Stimulated activated CD8-positive, alpha-beta memory T cell treated with anti-CD3 and anti-CD28 coated beads, Interleukin-4, amount 100 ng/mL, for 48 hours (primary cell): ENCODE results near the gene ASH1L.
"Not testable (repeated sequence)": the region's sequence is repeated elsewhere in the genome, so short reads cannot be mapped to it uniquely, and the experiment has no call there.

Experiments used
- DNase-seq: peaks from one replicate; pipeline ENCODE4 v3.0.0-alpha.2; 2020

Gene ASH1L

GRCh38 chr1:155433128-155433830 is 129.3 kb downstream of the ASH1L start:
- not testable (repeated sequence) for DNase-seq

- no peak for DNase-seq
These were observed 138.5 kb downstream of the ASH1L start for GRCh38 chr1:155424091-155424490.

- no peak for DNase-seq
These were observed 141.8 kb downstream of the ASH1L start for GRCh38 chr1:155420788-155421187.

GRCh38 chr1:155411840-155412239 is 150.8 kb downstream of the ASH1L start:
- not testable (repeated sequence) for DNase-seq

GRCh38 chr1:155410931-155411330 is 151.7 kb downstream of the ASH1L start:
- DNase-seq: no peak

- no peak for DNase-seq
These were observed 165.6 kb downstream of the ASH1L start for GRCh38 chr1:155396874-155397476.

GRCh38 chr1:155392898-155393411 is 169.6 kb downstream of the ASH1L start:
- DNase-seq: no peak

GRCh38 chr1:155389826-155390225 is 172.8 kb downstream of the ASH1L start:
- no peak for DNase-seq

GRCh38 chr1:155385836-155386235 is 176.8 kb downstream of the ASH1L start:
- not testable (repeated sequence) for DNase-seq

GRCh38 chr1:155383406-155383805 is 179.2 kb downstream of the ASH1L start:
- no peak for DNase-seq

- DNase-seq: no peak
These were observed 182.9 kb downstream of the ASH1L start for GRCh38 chr1:155379631-155380090.

GRCh38 chr1:155379180-155379579 is 183.4 kb downstream of the ASH1L start:
- DNase-seq: no peak

GRCh38 chr1:155360051-155360450 is 202.6 kb downstream of the ASH1L start:
- no peak for DNase-seq

GRCh38 chr1:155352631-155353030 is 210.0 kb downstream of the ASH1L start:
- DNase-seq: no peak

GRCh38 chr1:155342842-155343241 is 219.8 kb downstream of the ASH1L start:
- no peak for DNase-seq

GRCh38 chr1:155339515-155340097 is 223.0 kb downstream of the ASH1L start:
- no peak for DNase-seq

- no peak for DNase-seq
These were observed 227.6 kb downstream of the ASH1L start for GRCh38 chr1:155334962-155335361.

- DNase-seq: peak; percentile 21
These were observed 232.5 kb downstream of the ASH1L start for GRCh38 chr1:155329980-155330598.

- peak; percentile 11 for DNase-seq
These were observed 233.7 kb downstream of the ASH1L start for GRCh38 chr1:155328856-155329255.

GRCh38 chr1:155327981-155328380 is 234.6 kb downstream of the ASH1L start:
- no peak for DNase-seq

- DNase-seq: no peak
These were observed 236.0 kb downstream of the ASH1L start for GRCh38 chr1:155326631-155327037.

GRCh38 chr1:155326020-155326526 is 236.5 kb downstream of the ASH1L start:
- no peak for DNase-seq

GRCh38 chr1:155325603-155325893 is 237.1 kb downstream of the ASH1L start:
- no peak for DNase-seq
